Psoas muscle (tissue), 8 donors: Measurements from ENCODE around the gene DYNC1I2. TPM values are rescaled to one million over a fixed set of nuclear protein-coding genes. Genes with fewer than 3 reads are reported as not detected.

Experiments used
- ATAC-seq, 4 donors: fragments of 200-7000 bp; cut with Tn5 transposase; one replicate each; pipeline ENCODE4 v1.9.1; 2020; ENCODE audit warnings: moderate library complexity in 3 of 4, mild to moderate bottlenecking in 2 of 4
- DNase-seq, 2 donors: peaks; one replicate each; pipeline ENCODE4 v3.0.0-alpha.2; 2020
- H3K27ac ChIP-seq: fragments of 200-600 bp; one replicate; pipeline ENCODE4 v1.8.0; 2022
- H3K27me3 ChIP-seq, 3 donors: fragments of 200-600 bp in 1 of 3; one replicate each; pipeline versions ENCODE4 v1.6.1 to v1.8.0; 2013 to 2022; ENCODE audit warnings: low read length in 2 of 3, mild to moderate bottlenecking in 2 of 3, moderate library complexity in 1 of 3; ENCODE audit not compliant: insufficient read depth in 3 of 3
- H3K36me3 ChIP-seq, 2 donors: fragments of 200-600 bp in 1 of 2; one replicate each; pipeline versions ENCODE4 v1.6.1 to v1.8.0; 2013 to 2022; ENCODE audit warnings: low read depth in 1 of 2, mild to moderate bottlenecking in 1 of 2, moderate library complexity in 1 of 2; ENCODE audit not compliant: insufficient read depth in 1 of 2
- H3K4me1 ChIP-seq: fragments of 200-600 bp; one replicate; pipeline ENCODE4 v1.8.0; 2022
- H3K4me3 ChIP-seq: fragments of 200-600 bp; one replicate; pipeline ENCODE4 v1.8.0; 2022; ENCODE audit warnings: mild to moderate bottlenecking
- H3K9me3 ChIP-seq: fragments of 200-600 bp; one replicate; pipeline ENCODE4 v1.8.0; 2022
- CTCF ChIP-seq: fragments of 200-600 bp; IDR thresholded peaks from one replicate; pipeline ENCODE4 v1.8.0; 2022; ENCODE audit warnings: antibody characterized with exemption
- WGBS, 3 donors: extraction: QIAGEN DNeasy Blood & Tissue Kit; methylation state at CpG; one replicate each; pipeline versions ENCODE4 v1.1.6 to v1.1.7; 2013; 5-methylcytosine and 5-hydroxymethylcytosine counted together
- intact Hi-C, 2 donors: fragments of 100-400 bp; cut with DNase I; formaldehyde crosslinking; loops; one replicate each; pipeline versions ENCODE4 v1.11.0 to v1.14.2; 2022
- polyA plus RNA-seq, 3 donors: library from polyadenylated mRNA; stranded (reverse); fragments of 200-250 nt; gene quantifications; one replicate each; pipeline ENCODE4 v1.2.3, GENCODE V29; 2013
- total RNA-seq, 4 donors: library from RNA; stranded (reverse); fragmentation: NEBNext Ultra II Directional in 2 of 4; extraction: Animal tissue kit (Norgen Biotek cat#: 25700) in 2 of 4; gene quantifications; one replicate each; pipeline versions ENCODE4 v1.2.1 to v1.2.4, GENCODE V29; 2021 to 2023
- donor health status: healthy with polysubstance abuse.
- donor health status: DM: no; HTN: no; CAD: no; lungs with moderate emphysema.
- donor health status: Bipolar disorder and iron deficiency.
- donor health status: healthy.
- donor health status: DM: yes; HTN: yes; CAD: no.
- donor health status: DM: no; HTN: no; CAD: no.
- donor health status: DM: no; HTN: no; CAD: no.
- donor health status: DM: yes; HTN: yes; CAD: no.

The DYNC1I2 gene
- total and polyA plus RNA-seq, 7 donors = 43.5 to 72.9 (median 50.3) TPM

GRCh38 chr2:171789956-171790355 lies 102.7 kb downstream of the DYNC1I2 start:
- 69 to 87% (median 84%) methylated on average over 6 of the region's 6 CpGs for WGBS, 3 donors
- no peaks in the 10 kb centered on the region for H3K27me3 ChIP-seq
- no peaks in the 10 kb centered on the region for H3K9me3 ChIP-seq
- intact Hi-C loops = no loop called here
- no peaks in the 10 kb centered on the region for H3K4me1 ChIP-seq
- no peak overlapping the region for H3K4me3 ChIP-seq
- no peak overlapping the region for H3K27ac ChIP-seq
- ATAC-seq (no peak), DNase-seq (no peak)
- no peak for TF ChIP-seq CTCF
- H3K36me3 ChIP-seq = peaks cover 10 to 88% of the 10 kb centered on the region in 2 donors

GRCh38 chr2:171791361-171791760 lies 104.1 kb downstream of the DYNC1I2 start:
- no peaks in the 10 kb centered on the region for H3K4me1 ChIP-seq
- no peak for ATAC-seq
- 78 to 83% (median 81%) methylated on average over 4 of the region's 4 CpGs for WGBS, 3 donors

GRCh38 chr2:171792157-171792556 lies 104.9 kb downstream of the DYNC1I2 start:
- intact Hi-C loops = no loop called here
- H3K4me1 ChIP-seq = no peaks in the 10 kb centered on the region
- no peak overlapping the region for H3K27ac ChIP-seq
- DNase-seq = no peak
- WGBS, 3 donors = 92 to 98% (median 95%) methylated on average over 3 of the region's 3 CpGs
- no peaks in the 10 kb centered on the region for H3K27me3 ChIP-seq
- H3K4me3 ChIP-seq = no peak overlapping the region
- peaks cover 3 to 83% of the 10 kb centered on the region in 2 donors for H3K36me3 ChIP-seq
- no peak for ATAC-seq
- H3K9me3 ChIP-seq = no peaks in the 10 kb centered on the region
- TF ChIP-seq CTCF = no peak

More at GRCh38 chr2:171791361-171791760, 104.1 kb downstream of the DYNC1I2 start:
- no peak for DNase-seq
- H3K4me3 ChIP-seq = no peak overlapping the region
- no peaks in the 10 kb centered on the region for H3K9me3 ChIP-seq
- intact Hi-C loops = no loop called here
- peaks cover 6 to 83% of the 10 kb centered on the region in 2 donors for H3K36me3 ChIP-seq
- H3K27ac ChIP-seq = no peak overlapping the region
- no peaks in the 10 kb centered on the region for H3K27me3 ChIP-seq
- TF ChIP-seq CTCF = no peak

GRCh38 chr2:171792886-171793580 lies 105.8 kb downstream of the DYNC1I2 start:
- no peaks in the 10 kb centered on the region for H3K27me3 ChIP-seq
- 70 to 81% (median 73%) methylated on average over 4 of the region's 4 CpGs for WGBS, 3 donors
- no peak overlapping the region for H3K27ac ChIP-seq
- TF ChIP-seq CTCF = no peak
- DNase-seq (no peak), ATAC-seq (no peak)
- no peaks in the 10 kb centered on the region for H3K9me3 ChIP-seq
- no peak overlapping the region for H3K4me3 ChIP-seq
- peaks cover 3 to 78% of the 10 kb centered on the region in 2 donors for H3K36me3 ChIP-seq
- H3K4me1 ChIP-seq = no peaks in the 10 kb centered on the region
- intact Hi-C loops = no loop called here
